ENCODE measurements around the gene PLXNC1. TPM values are rescaled to one million over a fixed set of nuclear protein-coding genes. Genes with fewer than 3 reads are reported as not detected.

The PLXNC1 gene
- total and polyA plus RNA-seq, 8 donors: 7.3 to 55.9 (median 11.1) TPM

GRCh38 chr12:94143951-94144350, 4.4 kb upstream of the PLXNC1 start:
- intact Hi-C loops (cut with DNase I): loop anchor here (10.0 kb wide), 2 partner anchors 291 to 371 kb away; no protein-coding TSS in a partner anchor
- no peaks in the 10 kb centered on the region for H3K36me3 ChIP-seq
- H3K27ac ChIP-seq: no peak overlapping the region
- no peak for ATAC-seq
- DNase-seq: no peak
- TF ChIP-seq CTCF (IDR thresholded peaks at IDR 0.05): no peak
- H3K4me1 ChIP-seq: peaks cover 4 to 15% of the 10 kb centered on the region in 2 donors
- H3K9me3 ChIP-seq: no peaks in the 10 kb centered on the region
- H3K4me3 ChIP-seq: no peak overlapping the region
- H3K27me3 ChIP-seq: peaks cover 0 to 13% of the 10 kb centered on the region in 2 donors

DNA sequence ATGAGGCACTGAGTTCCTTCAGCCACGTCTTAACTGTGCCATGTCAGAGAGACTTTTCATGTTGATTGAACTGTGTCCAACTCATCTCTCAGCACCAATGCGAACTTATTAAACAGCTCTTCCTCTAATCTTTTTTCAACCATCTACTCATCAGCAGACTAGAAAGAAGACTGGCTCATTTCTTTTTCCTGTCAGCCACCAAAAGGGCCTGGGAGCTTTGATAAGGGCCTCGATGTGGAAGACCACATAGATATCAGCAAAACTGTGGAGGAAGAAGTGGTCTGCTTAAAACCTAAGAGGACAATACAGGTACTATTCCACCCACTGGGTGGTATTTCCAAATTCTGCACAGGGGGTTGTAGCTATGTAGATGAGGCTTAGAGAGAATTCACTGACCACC, 3.6 kb upstream of the PLXNC1 start:
- DNase-seq (no peak), ATAC-seq (no peak)
- Histone ChIP-seq H3K9me3 (no peaks in the 10 kb centered on the region), H3K27ac (no peak overlapping the region), H3K4me1 (peaks cover 8 to 22% of the 10 kb centered on the region in 2 donors), H3K4me3 (no peak overlapping the region), H3K27me3 (peaks cover 0 to 21% of the 10 kb centered on the region in 2 donors), H3K36me3 (no peaks in the 10 kb centered on the region)
- TF ChIP-seq CTCF (IDR thresholded peaks at IDR 0.05): no peak
- intact Hi-C loops (cut with DNase I): loop anchor here (5.0 to 10.0 kb wide), 3 partner anchors 290 to 388 kb away; no protein-coding TSS in a partner anchor

GRCh38 chr12:94145191-94145983, 3.0 kb upstream of the PLXNC1 start:
- no peaks in the 10 kb centered on the region for H3K36me3 ChIP-seq
- no peak overlapping the region for H3K27ac ChIP-seq
- H3K27me3 ChIP-seq: peaks cover 0 to 27% of the 10 kb centered on the region in 2 donors
- DNase-seq (peak in 2 of 4 donors; percentile 56 to 63), ATAC-seq (no peak)
- peak in 1 of 2 donors; percentile 16 for TF ChIP-seq CTCF (IDR thresholded peaks at IDR 0.05)
- no peaks in the 10 kb centered on the region for H3K9me3 ChIP-seq
- intact Hi-C loops (cut with DNase I): loop anchor here (5.0 to 10.0 kb wide), 3 partner anchors 289 to 387 kb away; no protein-coding TSS in a partner anchor
- H3K4me3 ChIP-seq: no peak overlapping the region
- peaks cover 8 to 28% of the 10 kb centered on the region in 2 donors for H3K4me1 ChIP-seq

- ATAC-seq: no peak
- Histone ChIP-seq H3K4me1 (peaks cover 8 to 38% of the 10 kb centered on the region in 2 donors), H3K9me3 (no peaks in the 10 kb centered on the region), H3K27me3 (peaks cover 0 to 32% of the 10 kb centered on the region in 2 donors), H3K4me3 (no peak overlapping the region), H3K27ac (no peak overlapping the region), H3K36me3 (no peaks in the 10 kb centered on the region)
- intact Hi-C loops (cut with DNase I): loop anchor here (5.0 to 10.0 kb wide), 3 partner anchors 288 to 386 kb away; no protein-coding TSS in a partner anchor
- no peak for TF ChIP-seq CTCF (IDR thresholded peaks at IDR 0.05)
- DNase-seq: no peak
Observed at GRCh38 chr12:94146166-94146936, 2.0 kb upstream of the PLXNC1 start.
